Tibial artery (tissue), 4 donors: ENCODE measurements around the gene RHOBTB3.
"Not testable (repeated sequence)": the region's sequence is repeated elsewhere in the genome, so short reads cannot be mapped to it uniquely, and the experiment has no call there.

Experiments used
- DNase-seq, 2 donors: peaks; one replicate each; pipeline ENCODE4 v3.0.0-alpha.2; 2019
- H3K27ac ChIP-seq, 2 donors: fragments of 200-600 bp; sonication (generic) in 1 of 2; 1 replicate in 1 of 2; 2 replicates in 1 of 2; pipeline ENCODE4 v1.5.1; 2018 to 2019; ENCODE audit warnings: mild to moderate bottlenecking in 1 of 2
- H3K27me3 ChIP-seq, 2 donors: fragments of 200-600 bp; sonication (generic) in 1 of 2; one replicate each; pipeline versions ENCODE4 v1.5.1 to v1.6.0; 2016 to 2019
- H3K36me3 ChIP-seq, 3 donors: fragments of 200-600 bp; sonication (generic) in 2 of 3; one replicate each; pipeline ENCODE4 v1.5.1; 2016 to 2019; ENCODE audit warnings: mild to moderate bottlenecking in 2 of 3
- H3K4me1 ChIP-seq, 4 donors: fragments of 200-600 bp; sonication (generic) in 2 of 4; 1 replicate in 3 of 4; 2 replicates in 1 of 4; pipeline ENCODE4 v1.5.1; 2016 to 2019
- H3K4me3 ChIP-seq, 2 donors: fragments of 200-600 bp; sonication (generic) in 1 of 2; 1 replicate in 1 of 2; 2 replicates in 1 of 2; pipeline ENCODE4 v1.5.1; 2018 to 2019; ENCODE audit warnings: mild to moderate bottlenecking in 2 of 2
- H3K9me3 ChIP-seq, 3 donors: fragments of 200-600 bp; sonication (generic) in 1 of 3; one replicate each; pipeline ENCODE4 v1.5.1; 2016 to 2019
- intact Hi-C: fragments of 100-400 bp; cut with DNase I; formaldehyde crosslinking; loops from one replicate; pipeline ENCODE4 v1.15.0; 2023; ENCODE audit warnings: low total_unique reads
- TF ChIP-seq, protein P1 (sequence below), 2 experiments: fragments of 200-600 bp in 1 of 2; fragments of 450-650 bp in 1 of 2; IDR thresholded peaks; one replicate each; pipeline ENCODE4 v1.5.1; 2017 to 2019; ENCODE audit warnings: antibody characterized with exemption in 2 of 2, mild to moderate bottlenecking in 1 of 2, moderate library complexity in 1 of 2

Gene RHOBTB3

DNA sequence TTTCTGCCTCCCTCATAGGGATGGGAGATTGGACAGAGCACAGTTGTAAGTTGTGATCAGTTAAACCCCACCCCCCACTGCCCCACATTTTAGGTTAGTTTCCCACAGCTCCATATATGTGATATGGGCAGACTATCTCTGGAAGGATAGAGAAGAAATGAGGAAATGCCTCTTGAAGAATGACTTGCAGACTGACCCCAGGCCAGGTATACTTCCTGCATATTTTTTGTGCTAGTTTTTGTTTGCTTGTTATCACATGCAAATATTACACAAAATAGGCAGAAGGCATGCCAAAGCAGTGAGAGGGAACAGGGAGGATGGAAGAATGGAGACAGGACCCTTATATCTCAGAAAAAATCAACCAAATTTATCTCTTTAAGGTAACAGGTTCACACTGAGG, 101.5 kb downstream of the RHOBTB3 start:
- Histone ChIP-seq H3K4me1 (peaks cover 0 to 23% (median 11%) of the 10 kb centered on the region in 4 donors), H3K27me3 (no peaks in the 10 kb centered on the region), H3K9me3 (no peaks in the 10 kb centered on the region), H3K27ac (no peak overlapping the region), H3K4me3 (no peak overlapping the region), H3K36me3 (no peaks in the 10 kb centered on the region)
- intact Hi-C loops = no loop called here
- TF ChIP-seq, protein P1, sequence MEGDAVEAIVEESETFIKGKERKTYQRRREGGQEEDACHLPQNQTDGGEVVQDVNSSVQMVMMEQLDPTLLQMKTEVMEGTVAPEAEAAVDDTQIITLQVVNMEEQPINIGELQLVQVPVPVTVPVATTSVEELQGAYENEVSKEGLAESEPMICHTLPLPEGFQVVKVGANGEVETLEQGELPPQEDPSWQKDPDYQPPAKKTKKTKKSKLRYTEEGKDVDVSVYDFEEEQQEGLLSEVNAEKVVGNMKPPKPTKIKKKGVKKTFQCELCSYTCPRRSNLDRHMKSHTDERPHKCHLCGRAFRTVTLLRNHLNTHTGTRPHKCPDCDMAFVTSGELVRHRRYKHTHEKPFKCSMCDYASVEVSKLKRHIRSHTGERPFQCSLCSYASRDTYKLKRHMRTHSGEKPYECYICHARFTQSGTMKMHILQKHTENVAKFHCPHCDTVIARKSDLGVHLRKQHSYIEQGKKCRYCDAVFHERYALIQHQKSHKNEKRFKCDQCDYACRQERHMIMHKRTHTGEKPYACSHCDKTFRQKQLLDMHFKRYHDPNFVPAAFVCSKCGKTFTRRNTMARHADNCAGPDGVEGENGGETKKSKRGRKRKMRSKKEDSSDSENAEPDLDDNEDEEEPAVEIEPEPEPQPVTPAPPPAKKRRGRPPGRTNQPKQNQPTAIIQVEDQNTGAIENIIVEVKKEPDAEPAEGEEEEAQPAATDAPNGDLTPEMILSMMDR (IDR thresholded peaks at IDR 0.05) = no peak
- DNase-seq = no peak

DNA sequence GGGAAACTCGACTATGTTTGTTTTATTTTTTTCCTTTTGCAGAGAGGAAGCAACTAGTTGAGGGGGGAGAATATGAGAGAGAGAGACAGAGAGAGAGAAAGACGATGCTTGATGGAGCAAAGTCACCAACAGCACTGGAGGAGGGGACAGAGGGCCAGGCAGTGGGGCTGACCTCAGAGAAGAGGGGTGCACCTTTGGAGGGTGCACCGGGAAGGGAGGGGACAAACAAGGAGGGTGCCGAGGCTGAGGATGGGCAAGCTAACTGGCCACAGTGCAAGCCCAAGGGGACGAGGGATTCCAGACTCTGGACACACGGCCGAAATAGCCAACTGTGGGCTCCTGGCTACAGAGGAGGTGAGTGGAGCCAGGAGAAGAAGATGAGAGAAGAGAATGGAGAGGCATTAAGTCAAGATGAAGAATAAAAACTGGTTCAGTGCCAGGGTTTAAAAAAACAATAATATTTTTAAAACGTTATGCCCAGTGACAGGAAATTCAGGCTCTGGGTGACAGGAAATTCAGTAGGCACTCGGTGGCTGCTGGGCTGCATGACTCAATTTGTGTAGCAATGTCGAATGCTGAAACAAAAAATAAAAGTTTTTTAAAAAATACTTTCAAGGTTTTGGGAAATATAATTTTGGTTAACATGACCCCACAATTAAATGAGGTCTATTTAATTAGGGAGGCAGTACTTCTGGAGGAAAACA, 104.7 kb downstream of the RHOBTB3 start:
- Histone ChIP-seq H3K27me3 (no peaks in the 10 kb centered on the region), H3K4me3 (peak overlapping the region; percentile 58 to 59), H3K36me3 (no peaks in the 10 kb centered on the region), H3K27ac (peak overlapping the region; percentile 86 to 88), H3K9me3 (no peaks in the 10 kb centered on the region), H3K4me1 (peaks cover 0 to 23% (median 11%) of the 10 kb centered on the region in 4 donors)
- DNase-seq = peak in 1 of 2 donors; percentile 63
- intact Hi-C loops = no loop called here
- TF ChIP-seq, protein P1 (IDR thresholded peaks at IDR 0.05) = no peak

DNA sequence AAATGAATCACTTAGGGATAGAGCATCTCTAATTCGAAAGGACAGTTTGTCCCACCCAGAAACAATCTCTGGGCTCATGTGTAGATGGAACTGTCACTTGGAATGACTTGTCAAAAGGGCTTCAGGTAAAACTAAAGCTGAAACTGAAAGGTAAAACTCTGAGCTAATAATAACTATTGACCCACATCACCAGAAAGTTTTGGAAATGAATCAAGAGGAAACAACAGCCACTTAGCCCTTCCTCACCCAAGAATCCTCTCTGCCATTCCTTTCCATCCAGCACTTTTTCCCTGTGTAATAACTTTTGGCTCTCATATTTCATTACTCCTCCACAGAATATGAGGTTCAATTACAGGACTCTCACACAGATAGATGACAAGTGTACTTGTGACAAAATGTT, 105.4 kb downstream of the RHOBTB3 start:
- H3K36me3 ChIP-seq = no peaks in the 10 kb centered on the region
- H3K27me3 ChIP-seq = no peaks in the 10 kb centered on the region
- intact Hi-C loops = no loop called here
- H3K4me3 ChIP-seq = peak overlapping the region; percentile 58 to 59
- no peak for DNase-seq
- H3K27ac ChIP-seq = peak overlapping the region; percentile 86 to 88
- H3K4me1 ChIP-seq = peaks cover 0 to 27% (median 13%) of the 10 kb centered on the region in 4 donors
- no peaks in the 10 kb centered on the region for H3K9me3 ChIP-seq
- TF ChIP-seq, protein P1 (IDR thresholded peaks at IDR 0.05) = no peak

DNA sequence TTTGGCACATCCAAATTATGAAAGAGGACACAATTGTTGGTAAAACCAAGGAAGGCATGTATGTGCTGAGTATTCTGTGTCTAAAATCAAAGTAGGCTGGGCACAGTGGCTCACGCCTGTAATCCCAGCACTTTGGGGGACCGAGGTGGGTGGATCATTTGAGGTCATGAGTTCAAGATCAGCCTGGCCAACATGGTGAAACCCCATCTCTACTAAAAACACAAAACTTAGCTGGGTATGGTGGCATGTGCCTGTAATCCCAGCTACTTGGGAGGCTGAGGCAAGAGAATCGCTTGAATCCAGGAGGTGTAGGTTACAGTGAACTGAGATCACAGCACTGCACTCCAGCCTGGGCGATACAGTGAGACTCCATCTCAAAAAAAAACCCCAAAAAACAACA, 105.8 kb downstream of the RHOBTB3 start:
- peak overlapping the region; percentile 86 to 88 for H3K27ac ChIP-seq
- intact Hi-C loops = not testable (repeated sequence)

DNA sequence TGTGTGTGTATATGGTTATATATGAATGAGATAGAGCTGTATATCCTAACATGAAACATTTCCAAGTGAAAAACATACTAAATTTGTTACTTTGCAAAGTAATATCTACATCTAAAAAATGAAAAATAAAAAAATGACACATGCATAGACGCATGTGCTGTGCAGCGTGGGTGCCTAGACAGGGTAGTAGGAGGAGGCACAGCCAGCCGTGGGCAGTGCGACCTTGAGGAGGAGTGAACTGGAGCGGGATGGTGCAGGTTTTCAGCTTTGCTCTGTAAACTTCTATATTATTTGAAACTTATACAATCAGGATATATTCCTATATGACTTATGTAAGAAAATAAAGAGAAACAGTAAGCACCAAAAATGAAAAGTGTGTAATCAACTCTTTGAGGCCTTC, 106.4 kb downstream of the RHOBTB3 start:
- intact Hi-C loops = no loop called here
- no peak for DNase-seq
- no peaks in the 10 kb centered on the region for H3K36me3 ChIP-seq
- H3K27ac ChIP-seq = no peak overlapping the region
- peaks cover 0 to 37% (median 16%) of the 10 kb centered on the region in 4 donors for H3K4me1 ChIP-seq
- TF ChIP-seq, protein P1 (IDR thresholded peaks at IDR 0.05) = no peak
- H3K27me3 ChIP-seq = no peaks in the 10 kb centered on the region
- no peak overlapping the region for H3K4me3 ChIP-seq
- H3K9me3 ChIP-seq = no peaks in the 10 kb centered on the region

More for the DNA sequence above, 105.8 kb downstream of the RHOBTB3 start:
- not testable (repeated sequence) for H3K27me3 ChIP-seq, H3K9me3 ChIP-seq, H3K36me3 ChIP-seq, DNase-seq, H3K4me3 ChIP-seq
- peaks cover 0 to 32% (median 15%) of the 10 kb centered on the region in 4 donors for H3K4me1 ChIP-seq

DNA sequence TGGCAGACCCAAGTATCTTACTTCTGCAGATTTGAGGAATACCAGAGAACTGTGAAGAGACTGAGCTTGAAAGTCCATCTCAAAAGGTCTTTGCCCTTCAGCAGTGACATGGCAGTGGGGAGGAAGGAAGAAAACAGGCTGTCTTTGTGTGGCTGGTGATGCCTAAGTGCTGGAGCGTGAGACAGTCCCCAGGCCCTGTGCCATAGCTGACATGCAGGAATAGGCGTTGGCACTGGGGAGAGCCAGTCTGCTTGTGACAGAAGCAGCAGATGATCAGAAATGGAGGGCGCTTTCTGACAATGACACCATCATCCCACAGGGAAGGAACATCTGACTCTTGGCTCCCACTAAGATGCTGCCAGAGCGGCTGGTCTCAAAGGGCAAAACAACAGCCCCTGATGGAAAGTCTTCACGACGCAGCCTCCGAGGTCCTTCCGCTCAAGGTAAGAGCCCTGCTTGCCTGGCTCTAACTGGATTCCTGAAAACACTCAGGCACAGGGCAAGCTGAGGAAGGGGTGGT, 106.9 kb downstream of the RHOBTB3 start:
- no peaks in the 10 kb centered on the region for H3K9me3 ChIP-seq
- H3K27ac ChIP-seq = no peak overlapping the region
- TF ChIP-seq, protein P1 (IDR thresholded peaks at IDR 0.05) = no peak
- peaks cover 0 to 43% (median 21%) of the 10 kb centered on the region in 4 donors for H3K4me1 ChIP-seq
- no peaks in the 10 kb centered on the region for H3K27me3 ChIP-seq
- H3K4me3 ChIP-seq = no peak overlapping the region
- DNase-seq = no peak
- no peaks in the 10 kb centered on the region for H3K36me3 ChIP-seq
- intact Hi-C loops = no loop called here
